NB4 (cell line): ENCODE results near the gene NRBP1.

Experiments
- CTCF ChIP-seq: IDR thresholded peaks from one replicate; pipeline ENCODE4 v1.5.1; 2012; ENCODE audit warnings: low read depth, low read length
- MAX ChIP-seq: IDR thresholded peaks from 2 replicates; pipeline ENCODE4 v1.6.1; 2011; ENCODE audit warnings: low read depth, low read length
- MYC ChIP-seq: IDR thresholded peaks from 2 replicates; pipeline ENCODE4 v1.6.1; 2011; ENCODE audit warnings: low read depth, low read length
- POLR2A ChIP-seq: IDR thresholded peaks from 2 replicates; pipeline ENCODE4 v1.6.1; 2011; ENCODE audit warnings: mild to moderate bottlenecking; ENCODE audit not compliant: insufficient read length; ENCODE audit errors: extremely low read depth

GRCh38 chr2:27393225-27393624 is 35.2 kb upstream of the NRBP1 start:
- TF ChIP-seq POLR2A, result no peak
- TF ChIP-seq CTCF, result no peak
- TF ChIP-seq MYC, result no peak
- no peak for TF ChIP-seq MAX
